Heart left ventricle (tissue), 16 donors: Measurements from ENCODE around the gene TTC23. TPM values are rescaled to one million over a fixed set of nuclear protein-coding genes. Genes with fewer than 3 reads are reported as not detected.

ENCODE experiments used
- ATAC-seq, 4 donors: fragments of 200-7000 bp; cut with Tn5 transposase; one replicate each; pipeline ENCODE4 v1.9.1; 2020 to 2022; ENCODE audit warnings: moderate library complexity in 4 of 4, mild to moderate bottlenecking in 3 of 4, moderate number of reproducible peaks in 1 of 4
- DNase-seq, 5 donors: peaks; one replicate each; pipeline ENCODE4 v3.0.0-alpha.2; 2020
- H3K27ac ChIP-seq, 12 donors: fragments of 200-600 bp; sonication (generic) in 4 of 12; one replicate each; pipeline versions ENCODE4 v1.5.0 to v1.8.0; 2016 to 2022; ENCODE audit warnings: mild to moderate bottlenecking in 2 of 12
- H3K27me3 ChIP-seq, 9 donors: fragments of 200-600 bp; sonication (generic) in 2 of 9; one replicate each; pipeline versions ENCODE4 v1.5.1 to v1.8.0; 2016 to 2022; ENCODE audit warnings: mild to moderate bottlenecking in 3 of 9
- H3K36me3 ChIP-seq, 9 donors: fragments of 200-600 bp; sonication (generic) in 2 of 9; one replicate each; pipeline versions ENCODE4 v1.5.0 to v1.8.0; 2018 to 2022; ENCODE audit warnings: mild to moderate bottlenecking in 2 of 9
- H3K4me1 ChIP-seq, 12 donors: fragments of 200-600 bp; sonication (generic) in 4 of 12; one replicate each; pipeline versions ENCODE4 v1.5.0 to v1.8.0; 2016 to 2022; ENCODE audit warnings: mild to moderate bottlenecking in 3 of 12
- H3K4me3 ChIP-seq, 12 donors: fragments of 200-600 bp; sonication (generic) in 4 of 12; one replicate each; pipeline versions ENCODE4 v1.5.0 to v1.8.0; 2017 to 2022; ENCODE audit warnings: mild to moderate bottlenecking in 9 of 12, moderate library complexity in 4 of 12
- H3K9me3 ChIP-seq, 12 donors: fragments of 200-600 bp; sonication (generic) in 4 of 12; one replicate each; pipeline versions ENCODE4 v1.5.0 to v1.8.0; 2016 to 2022; ENCODE audit warnings: mild to moderate bottlenecking in 1 of 12
- CTCF ChIP-seq, 12 donors: fragments of 200-600 bp; sonication (generic) in 4 of 12; IDR thresholded peaks; one replicate each; pipeline versions ENCODE4 v1.5.0 to v1.8.0; 2018 to 2022; ENCODE audit warnings: antibody characterized with exemption in 12 of 12, mild to moderate bottlenecking in 5 of 12
- POLR2A ChIP-seq, 2 donors: fragments of 450-650 bp; IDR thresholded peaks; one replicate each; pipeline ENCODE4 v1.6.1; 2017; ENCODE audit warnings: antibody characterized with exemption in 2 of 2, mild to moderate bottlenecking in 2 of 2, moderate library complexity in 2 of 2
- WGBS, 4 donors: extraction: QIAGEN DNeasy Blood & Tissue Kit in 2 of 4; methylation state at CpG; one replicate each; pipeline versions ENCODE4 v1.1.5 to v1.1.7; 2013 to 2018; 5-methylcytosine and 5-hydroxymethylcytosine counted together
- intact Hi-C, 10 donors: fragments of 100-400 bp; cut with DNase I; formaldehyde crosslinking; loops; one replicate each; pipeline versions ENCODE4 v1.11.1 to v1.14.2; 2022
- polyA plus RNA-seq, 2 donors: library from polyadenylated mRNA; stranded (reverse); fragments of 200-250 nt; gene quantifications; one replicate each; pipeline ENCODE4 v1.2.3, GENCODE V29; 2013
- total RNA-seq, 9 donors: library from RNA; depleted of rRNA in 2 of 9; stranded (reverse); fragments of >200 nt in 2 of 9; fragmentation: NEBNext Ultra II Directional in 3 of 9; extraction: Animal tissue kit (Norgen Biotek cat#: 25700) in 3 of 9; gene quantifications; one replicate each; pipeline versions ENCODE4 v1.1.0 to v1.2.4, GENCODE V29; 2016 to 2023
- donor health status: ischemic (EF 13 %, LVEDD 7.1; RV severe dilation, severe dysfunction).
- donor health status: healthy with polysubstance abuse.
- donor health status: DM: no; HTN: yes; CAD: no.
- donor health status: DM: no; HTN: no; CAD: no.
- donor health status: ischemic (EF 25% LVEDD 6.9; RV normal size, moderate dysfunction).
- donor health status: ischemic (EF 25% LVEDD 5.7; RV mildly dilated, moderate dysfunction).
- donor health status: healthy.
- donor health status: DM: yes; HTN: yes; CAD: no.
- donor health status: ischemic (EF 35%, LVEDD 5.7; RV mildly dilated, moderate dysfunction).
- donor health status: nonischemic (EF 11% LVEDD 7.7; RV severe dilation, severe dysfunction).
- donor health status: DM: yes; HTN: yes; CAD: no.
- donor health status: PGD.
- donor health status: ischemic (EF 29% LVEDD 5.4; RV normal size, mild dysfunction).
- donor health status: nonischemic (EF 23%, LVEDD 6.1; RV moderate dilation, normal function).

The TTC23 gene
- total and polyA plus RNA-seq, 11 donors: 5.7 to 19.5 (median 10.4) TPM

DNA sequence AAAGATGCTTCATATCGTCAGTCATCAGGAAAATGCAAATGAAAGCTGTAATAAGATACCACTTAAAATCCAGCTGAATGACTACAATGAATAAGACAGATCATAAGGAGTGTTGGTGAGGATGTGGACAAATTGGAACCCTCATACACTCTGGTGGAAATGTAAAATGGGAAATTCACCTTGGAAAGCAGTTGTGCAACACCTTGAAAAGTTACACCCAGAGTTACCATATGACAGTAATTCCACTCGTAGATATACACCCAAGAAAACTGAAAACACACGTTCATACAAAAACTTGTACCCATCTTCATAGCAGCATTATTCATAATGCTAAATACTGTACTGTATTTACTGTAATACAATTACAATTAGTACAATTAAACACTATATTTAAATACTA lies 2.3 kb downstream of the TTC23 start:
- H3K4me3 ChIP-seq: no peak overlapping the region
- no peaks in the 10 kb centered on the region for H3K9me3 ChIP-seq
- 74 to 83% (median 80%) methylated on average over 3 of the region's 3 CpGs for WGBS, 4 donors
- H3K27me3 ChIP-seq: no peaks in the 10 kb centered on the region
- no peak overlapping the region for H3K27ac ChIP-seq
- TF ChIP-seq POLR2A (IDR thresholded peaks at IDR 0.05) (no peak), CTCF (IDR thresholded peaks at IDR 0.05) (no peak)
- H3K4me1 ChIP-seq: peaks cover 0 to 37% (median 20%) of the 10 kb centered on the region in 12 donors
- no peak for DNase-seq
- H3K36me3 ChIP-seq: peaks cover 0 to 16% (median 0%) of the 10 kb centered on the region in 9 donors
- ATAC-seq: no peak
- intact Hi-C loops: no loop called here

DNA sequence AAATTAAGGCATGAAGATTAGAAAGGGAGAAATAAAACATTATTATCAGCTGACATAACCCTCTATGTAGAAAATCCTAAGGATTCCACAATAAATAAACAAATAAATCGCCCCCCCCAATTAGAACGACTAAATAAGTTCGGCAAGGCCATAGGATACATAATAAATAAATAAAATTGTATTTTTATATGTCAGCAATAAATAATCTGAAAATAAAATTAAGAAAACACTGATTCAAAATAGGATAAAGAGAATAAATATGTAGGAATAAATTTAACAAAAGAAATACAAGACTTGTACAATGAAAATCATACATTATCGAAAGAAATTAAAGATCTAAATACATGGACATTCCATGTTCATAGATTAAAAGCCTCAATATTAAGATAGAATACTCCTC lies 5.1 kb downstream of the TTC23 start:
- ATAC-seq (no peak), DNase-seq (no peak)
- TF ChIP-seq POLR2A (IDR thresholded peaks at IDR 0.05): no peak
- no peak for TF ChIP-seq CTCF (IDR thresholded peaks at IDR 0.05)
- no peak overlapping the region for H3K4me3 ChIP-seq
- no peak overlapping the region for H3K27ac ChIP-seq
- H3K9me3 ChIP-seq: no peaks in the 10 kb centered on the region
- peaks cover 0 to 23% (median 10%) of the 10 kb centered on the region in 12 donors for H3K4me1 ChIP-seq
- WGBS, 4 donors: 94 to 96% (median 95%) methylated on average over 4 of the region's 4 CpGs
- H3K27me3 ChIP-seq: no peaks in the 10 kb centered on the region
- H3K36me3 ChIP-seq: peaks cover 0 to 40% (median 15%) of the 10 kb centered on the region in 9 donors
- intact Hi-C loops: no loop called here

GRCh38 chr15:99241752-99242151 lies 7.6 kb downstream of the TTC23 start:
- no peak overlapping the region for H3K4me3 ChIP-seq
- H3K9me3 ChIP-seq: no peaks in the 10 kb centered on the region
- peaks cover 0 to 56% (median 15%) of the 10 kb centered on the region in 9 donors for H3K36me3 ChIP-seq
- H3K4me1 ChIP-seq: peaks cover 0 to 4% (median 0%) of the 10 kb centered on the region in 12 donors
- ATAC-seq (no peak), DNase-seq (no peak)
- no peaks in the 10 kb centered on the region for H3K27me3 ChIP-seq
- intact Hi-C loops: no loop called here
- TF ChIP-seq POLR2A (IDR thresholded peaks at IDR 0.05) (no peak), CTCF (IDR thresholded peaks at IDR 0.05) (no peak)
- H3K27ac ChIP-seq: no peak overlapping the region
- 93 to 96% (median 93%) methylated on average over 9 of the region's 9 CpGs for WGBS, 4 donors

DNA sequence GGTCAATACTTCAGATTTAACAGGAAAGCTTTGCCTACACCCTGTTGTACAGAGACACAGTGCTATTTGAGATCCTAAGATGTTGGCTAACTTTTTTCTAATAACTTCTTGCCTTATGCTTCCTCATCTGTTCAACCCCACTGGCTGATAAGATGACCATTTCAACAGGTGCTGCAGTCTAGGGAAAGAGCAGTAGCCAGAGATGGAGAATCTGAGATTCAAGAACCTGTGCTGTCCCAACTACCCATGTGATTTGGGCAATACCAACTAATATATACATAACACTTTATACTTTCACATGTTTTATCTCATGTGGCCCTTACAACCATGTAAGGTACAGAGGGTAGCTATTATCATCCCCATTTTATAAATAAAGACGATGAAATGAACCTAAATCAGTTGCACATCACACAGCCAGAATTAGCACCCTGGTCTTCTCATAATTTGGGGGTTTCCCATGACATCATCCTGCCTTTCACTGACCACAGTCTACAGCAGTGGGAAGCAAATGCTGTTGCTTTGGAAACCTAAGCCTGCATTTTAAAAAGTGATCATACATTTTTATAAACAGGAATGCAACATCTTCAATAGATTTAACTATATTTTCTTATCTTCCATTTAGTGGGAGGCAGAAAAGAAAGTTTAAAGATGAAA lies 9.7 kb downstream of the TTC23 start:
- DNase-seq (no peak), ATAC-seq (no peak)
- Histone ChIP-seq H3K9me3 (no peaks in the 10 kb centered on the region), H3K4me3 (no peak overlapping the region), H3K36me3 (peaks cover 0 to 65% (median 17%) of the 10 kb centered on the region in 9 donors), H3K27ac (no peak overlapping the region), H3K4me1 (peaks cover 0 to 4% (median 0%) of the 10 kb centered on the region in 12 donors), H3K27me3 (no peaks in the 10 kb centered on the region)
- 69 to 85% (median 79%) methylated on average over 1 of the region's 1 CpG for WGBS, 4 donors
- TF ChIP-seq CTCF (IDR thresholded peaks at IDR 0.05) (no peak), POLR2A (IDR thresholded peaks at IDR 0.05) (no peak)
- intact Hi-C loops: no loop called here
